Stimulated activated naive CD4-positive, alpha-beta T cell treated with Interleukin-2 at 50 U/mL for 16 hours (primary cell): Measurements from ENCODE around the gene FAM25A.
"Not testable (repeated sequence)": the region's sequence is repeated elsewhere in the genome, so short reads cannot be mapped to it uniquely, and the experiment has no call there.

ENCODE experiments used
- DNase-seq: peaks from one replicate; lab custom pipeline; 2025; lab: John Stamatoyannopoulos, UW

Gene FAM25A

DNA sequence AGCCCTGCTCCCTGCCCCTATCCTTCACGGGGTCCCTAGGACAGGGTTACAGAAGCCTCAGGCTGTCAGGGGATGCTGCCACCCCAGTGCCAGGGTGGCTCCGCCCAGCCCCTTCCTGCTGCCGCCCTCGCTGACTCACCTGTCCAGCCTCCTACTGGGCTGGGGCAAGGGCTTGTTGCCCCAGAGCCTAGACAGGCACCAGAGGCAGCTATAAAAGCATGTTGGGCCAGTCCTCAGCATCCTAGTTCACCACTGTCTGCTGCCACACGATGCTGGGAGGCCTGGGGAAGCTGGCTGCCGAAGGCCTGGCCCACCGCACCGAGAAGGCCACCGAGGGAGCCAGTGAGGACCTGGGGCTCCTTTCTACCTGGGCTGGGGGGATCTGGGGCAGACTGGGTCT lies at the start of gene FAM25A:
FAM25A (plus strand) TSS at position 239 of the 400 bp plus-strand sequence; CDS start at position 270, 31 bp downstream.
- DNase-seq, result not testable (repeated sequence)

GRCh38 chr10:86970982-86971231 lies 49.2 kb upstream of the FAM25A start:
- no peak for DNase-seq

- DNase-seq, result peak; percentile 88
These were observed 48.7 kb upstream of the FAM25A start for GRCh38 chr10:86971232-86971991.

DNA sequence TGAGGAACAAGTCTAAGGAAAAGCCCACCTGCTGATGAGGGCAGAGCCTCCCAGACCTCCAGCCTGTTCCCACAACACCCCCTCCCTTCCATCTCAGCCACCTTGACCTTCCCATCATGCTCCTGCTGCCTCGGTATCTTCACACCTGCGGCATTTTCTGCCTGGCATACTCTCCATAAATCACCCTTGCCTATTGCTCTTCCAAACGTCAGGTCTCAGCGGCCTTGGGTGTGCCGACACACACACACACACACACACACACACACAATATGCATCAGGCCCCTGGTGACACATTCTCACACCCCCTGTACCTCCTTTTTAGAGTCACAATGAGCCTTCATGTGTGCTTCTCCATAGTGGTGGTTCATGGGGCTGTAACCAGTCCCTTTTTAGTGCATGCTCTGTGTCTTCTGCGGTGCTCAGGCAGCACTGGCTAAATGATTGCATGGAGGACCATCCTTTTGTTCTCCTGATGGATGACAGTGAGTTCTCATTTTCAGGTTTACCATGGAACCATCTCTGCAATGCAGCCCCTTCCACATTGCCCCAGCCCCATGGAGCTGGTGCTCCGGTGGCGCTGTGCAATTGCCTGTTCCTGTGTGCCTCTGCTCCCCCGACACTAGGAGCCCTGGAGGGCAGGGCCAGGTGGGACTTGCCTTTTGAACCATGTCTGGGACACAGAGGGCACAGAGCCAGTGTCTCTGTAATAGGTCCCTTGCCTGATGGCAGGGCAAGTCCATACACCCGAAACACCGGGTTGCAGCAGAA lies 47.3 kb upstream of the FAM25A start:
- DNase-seq, result no peak

DNA sequence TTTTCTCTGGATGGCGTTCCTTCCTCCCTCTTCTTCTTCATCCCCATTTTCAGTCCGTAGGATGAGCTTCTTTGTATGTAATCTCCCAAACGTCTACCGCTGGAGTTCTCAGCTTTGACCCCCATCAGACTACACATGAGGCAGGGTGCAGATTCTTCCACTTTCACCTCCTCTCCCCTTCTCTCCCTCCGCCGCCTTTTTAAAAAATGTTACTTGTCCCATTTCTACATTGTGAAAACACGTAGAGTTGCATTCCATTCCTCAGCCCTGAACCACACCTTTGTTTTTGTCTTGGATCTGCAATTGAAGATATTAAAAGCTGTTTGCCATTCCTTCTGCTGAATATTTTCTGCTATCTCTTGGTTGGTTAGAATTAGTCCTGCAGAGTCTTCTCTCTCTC lies 45.6 kb upstream of the FAM25A start:
- DNase-seq, result no peak

DNA sequence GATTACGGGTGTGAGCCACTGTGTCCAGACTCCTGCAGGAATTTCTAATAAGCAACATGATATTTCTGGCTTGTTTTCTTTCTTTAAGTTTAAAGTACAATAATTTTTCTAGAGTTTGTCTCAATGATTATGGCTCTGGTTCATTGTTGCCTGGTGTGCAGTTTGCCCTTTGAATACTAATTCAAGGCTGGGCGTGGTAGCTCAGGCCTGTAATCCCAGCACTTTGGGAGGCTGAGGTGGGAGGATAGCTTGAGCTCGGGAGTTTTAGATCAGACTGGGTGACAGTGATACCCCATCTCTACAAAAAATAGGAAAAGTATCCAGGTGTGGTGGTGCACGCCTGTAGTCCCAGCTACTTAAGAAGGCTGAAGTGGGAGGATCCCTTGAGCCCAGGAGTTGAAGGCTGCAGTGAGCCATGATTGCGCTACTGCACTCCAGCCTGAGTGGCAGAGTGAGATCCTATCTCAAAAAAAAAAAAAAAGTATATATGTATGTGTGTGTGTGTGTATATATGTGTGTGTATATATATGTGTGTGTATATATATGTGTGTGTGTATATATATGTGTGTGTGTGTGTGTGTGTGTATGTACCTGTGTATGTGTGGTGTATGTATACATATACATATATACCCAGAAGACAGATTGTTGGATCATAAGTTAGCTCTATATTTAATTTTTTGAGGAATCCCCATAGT lies 43.6 kb upstream of the FAM25A start:
- DNase-seq, result no peak

GRCh38 chr10:86978457-86978856 lies 41.6 kb upstream of the FAM25A start:
- DNase-seq, result not testable (repeated sequence)

GRCh38 chr10:86979296-86979818 lies 40.7 kb upstream of the FAM25A start:
- no peak for DNase-seq

DNA sequence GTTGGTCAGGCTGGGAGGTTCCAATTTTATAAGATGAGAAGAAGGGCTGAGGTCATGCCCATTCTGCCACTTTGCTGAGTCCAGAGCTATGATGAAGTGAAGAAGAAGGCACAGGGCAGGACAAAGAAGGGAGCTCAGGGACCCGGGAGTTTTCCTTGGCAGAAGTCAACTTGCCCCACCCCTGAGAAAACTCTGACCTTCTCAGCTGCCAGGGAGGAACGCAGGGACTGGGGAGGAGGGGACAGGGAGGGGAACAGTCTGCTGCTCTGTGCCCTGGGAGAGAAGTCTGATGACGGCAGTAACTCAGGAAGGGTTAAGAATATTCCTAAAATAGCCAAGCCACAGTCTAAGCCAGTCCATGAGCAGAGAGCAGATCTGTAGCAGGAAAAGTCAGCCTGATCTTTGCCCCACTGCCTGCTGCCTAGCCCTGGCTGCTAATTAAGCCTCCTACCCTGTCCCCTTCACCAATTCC lies 40.1 kb upstream of the FAM25A start:
- no peak for DNase-seq

DNA sequence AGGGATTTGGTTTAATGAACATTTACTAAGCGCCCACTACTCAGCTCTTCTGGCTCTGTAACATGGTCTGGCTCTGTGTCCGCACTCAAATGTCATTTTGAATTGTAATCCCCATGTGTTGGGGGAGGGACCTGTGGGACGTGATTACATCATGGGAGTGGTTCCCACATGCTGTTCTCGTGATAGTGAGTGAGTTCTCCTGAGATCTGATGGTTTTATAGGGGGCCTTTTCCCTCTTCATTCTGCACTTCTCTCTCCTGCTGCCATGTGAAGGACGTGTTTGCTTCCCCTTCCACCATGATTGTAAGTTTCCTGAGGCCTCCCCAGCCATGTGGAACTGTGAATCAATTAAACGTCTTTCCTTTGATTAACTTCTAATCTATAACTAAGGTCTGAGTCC lies 39.1 kb upstream of the FAM25A start:
- not testable (repeated sequence) for DNase-seq

DNA sequence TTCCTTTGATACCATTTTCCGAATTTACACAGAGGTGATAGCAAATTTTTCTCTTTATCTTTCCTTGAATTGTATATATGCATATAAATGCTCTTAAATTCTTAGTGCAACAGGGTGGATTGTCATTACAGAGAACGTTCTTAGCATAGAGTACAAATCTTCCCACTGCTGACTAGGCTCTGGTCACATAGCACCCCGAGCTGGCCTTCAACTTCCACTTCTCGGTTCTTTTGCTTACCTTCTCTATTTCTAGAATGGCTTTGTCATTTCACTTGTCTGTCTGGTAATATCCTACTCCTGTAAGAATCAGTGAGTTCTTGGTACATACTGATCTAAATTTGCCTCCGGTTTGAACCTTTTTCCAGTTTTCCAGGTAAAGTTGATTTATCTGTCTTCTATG lies 38.4 kb upstream of the FAM25A start:
- no peak for DNase-seq

DNA sequence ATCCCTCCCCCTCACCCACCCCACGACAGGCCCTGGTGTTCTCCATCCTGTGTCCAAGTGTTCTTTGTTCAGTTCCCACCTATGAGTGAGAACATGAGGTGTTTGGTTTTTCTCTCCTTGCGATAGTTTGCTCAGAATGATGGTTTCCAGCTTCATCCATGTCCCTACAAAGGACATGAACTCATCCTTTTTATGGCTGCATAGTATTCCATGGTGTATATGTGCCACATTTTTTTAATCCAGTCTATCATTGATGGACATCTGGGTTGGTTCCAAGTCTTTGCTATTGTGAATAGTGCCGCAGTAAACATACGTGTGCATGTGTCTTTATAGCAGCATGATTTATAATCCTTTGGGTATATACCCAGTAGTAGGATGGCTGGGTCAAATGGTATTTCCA lies 35.6 kb upstream of the FAM25A start:
- DNase-seq, result not testable (repeated sequence)

GRCh38 chr10:86988520-86988919 lies 31.6 kb upstream of the FAM25A start:
- no peak for DNase-seq

GRCh38 chr10:86991362-86991761 lies 28.7 kb upstream of the FAM25A start:
- DNase-seq, result not testable (repeated sequence)

GRCh38 chr10:86992456-86992855 lies 27.6 kb upstream of the FAM25A start:
- DNase-seq, result no peak

DNA sequence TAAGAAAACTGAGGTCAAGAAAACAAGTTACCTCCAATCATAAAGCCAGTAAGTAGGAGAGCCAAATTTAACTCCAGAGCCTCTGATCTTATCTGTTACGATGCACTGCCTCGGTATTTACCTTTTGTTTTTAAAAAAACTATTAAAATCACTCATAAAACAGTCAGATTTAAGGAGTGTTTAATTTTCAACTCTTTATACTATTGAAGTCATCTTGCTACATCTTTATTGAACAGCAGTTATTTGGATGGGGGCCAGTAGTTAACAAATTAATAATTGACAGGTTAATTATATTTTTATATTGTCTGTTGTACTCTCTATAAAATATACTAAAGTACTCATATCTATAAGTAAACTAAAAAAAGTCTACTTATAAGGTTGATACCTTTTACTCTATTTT lies 27.2 kb upstream of the FAM25A start:
- DNase-seq, result no peak

- not testable (repeated sequence) for DNase-seq
These were observed 20.2 kb upstream of the FAM25A start for GRCh38 chr10:86999802-87000403.

DNA sequence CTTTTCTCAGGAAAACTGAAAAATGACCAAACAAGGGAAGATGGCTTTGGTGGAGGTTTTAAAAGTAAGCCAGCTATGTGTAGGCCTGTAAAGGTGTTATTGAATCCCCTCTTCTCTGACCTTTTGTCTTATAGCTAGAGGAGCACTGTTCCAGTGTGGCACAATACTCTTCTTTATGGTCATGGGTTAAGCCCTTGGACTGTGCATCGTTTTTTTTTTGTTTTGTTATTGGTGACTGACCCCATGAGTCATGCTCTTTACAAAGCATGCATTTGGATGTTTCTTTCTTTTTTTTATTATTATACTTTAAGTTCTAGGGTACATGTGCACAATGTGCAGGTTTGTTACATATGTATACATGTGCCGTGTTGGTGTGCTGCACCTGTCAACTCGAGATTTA lies 19.6 kb upstream of the FAM25A start:
- DNase-seq, result no peak

DNA sequence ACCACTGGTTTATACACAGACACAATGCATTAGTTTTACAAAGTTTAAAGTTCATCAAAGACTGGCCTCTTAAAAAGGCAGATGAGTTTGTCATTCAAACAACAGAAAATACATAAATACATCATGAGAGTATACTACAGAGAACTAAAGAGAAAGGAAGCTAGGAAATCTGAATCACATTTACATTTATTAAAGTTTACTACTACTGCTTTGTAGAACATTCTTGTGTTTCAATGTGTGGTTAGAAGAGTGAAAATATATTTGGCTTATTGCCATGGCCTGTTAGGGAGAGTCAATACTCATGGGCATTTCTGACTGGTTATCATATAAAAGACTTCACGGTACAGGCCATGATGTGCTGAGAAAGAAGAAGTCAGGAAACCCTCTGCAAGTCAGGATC lies 13.0 kb upstream of the FAM25A start:
- DNase-seq, result not testable (repeated sequence)

DNA sequence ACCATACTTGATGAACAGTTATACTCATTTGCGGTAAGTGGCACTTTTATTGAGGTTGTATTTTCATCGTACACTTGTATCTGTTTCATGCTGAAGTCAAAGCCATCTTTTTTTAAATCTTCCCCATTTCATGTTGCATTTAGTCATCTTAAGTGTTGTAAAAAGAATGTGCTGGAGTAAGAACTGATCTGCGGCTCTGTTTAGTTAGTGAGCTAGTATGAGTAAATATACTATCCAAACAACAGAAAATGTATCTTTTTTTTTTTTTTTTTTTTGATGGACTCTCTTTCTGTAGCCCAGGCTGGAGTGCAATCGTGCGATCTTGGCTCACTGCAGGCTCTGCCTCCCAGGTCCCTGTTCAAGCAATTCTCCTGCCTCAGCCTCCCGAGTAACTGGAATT lies 12.4 kb upstream of the FAM25A start:
- DNase-seq, result not testable (repeated sequence)

GRCh38 chr10:87008303-87008702 lies 11.8 kb upstream of the FAM25A start:
- DNase-seq, result not testable (repeated sequence)

DNA sequence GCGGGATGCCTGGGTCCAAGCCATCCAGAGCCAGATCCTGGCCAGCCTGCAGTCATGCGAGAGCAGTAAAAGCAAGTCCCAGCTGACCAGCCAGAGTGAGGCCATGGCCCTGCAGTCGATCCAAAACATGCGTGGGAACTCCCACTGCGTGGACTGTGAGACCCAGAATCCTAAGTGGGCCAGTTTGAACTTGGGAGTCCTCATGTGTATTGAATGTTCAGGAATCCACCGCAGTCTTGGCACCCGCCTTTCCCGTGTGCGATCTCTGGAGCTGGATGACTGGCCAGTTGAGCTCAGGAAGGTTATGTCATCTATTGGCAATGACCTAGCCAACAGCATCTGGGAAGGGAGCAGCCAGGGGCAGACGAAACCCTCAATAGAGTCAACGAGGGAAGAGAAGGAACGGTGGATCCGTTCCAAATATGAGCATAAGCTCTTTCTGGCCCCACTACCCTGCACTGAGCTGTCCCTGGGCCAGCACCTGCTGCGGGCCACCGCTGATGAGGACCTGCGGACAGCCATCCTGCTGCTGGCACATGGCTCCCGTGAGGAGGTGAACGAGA lies 10.9 kb upstream of the FAM25A start:
- DNase-seq, result not testable (repeated sequence)
